Measurements from ENCODE around the gene BCAS1.
A peak's percentile ranks its signal among the peaks of the same experiment; 100 is the strongest.
"Not testable (repeated sequence)": the region's sequence is repeated elsewhere in the genome, so short reads cannot be mapped to it uniquely, and the experiment has no call there.

BCAS1 gene

DNA sequence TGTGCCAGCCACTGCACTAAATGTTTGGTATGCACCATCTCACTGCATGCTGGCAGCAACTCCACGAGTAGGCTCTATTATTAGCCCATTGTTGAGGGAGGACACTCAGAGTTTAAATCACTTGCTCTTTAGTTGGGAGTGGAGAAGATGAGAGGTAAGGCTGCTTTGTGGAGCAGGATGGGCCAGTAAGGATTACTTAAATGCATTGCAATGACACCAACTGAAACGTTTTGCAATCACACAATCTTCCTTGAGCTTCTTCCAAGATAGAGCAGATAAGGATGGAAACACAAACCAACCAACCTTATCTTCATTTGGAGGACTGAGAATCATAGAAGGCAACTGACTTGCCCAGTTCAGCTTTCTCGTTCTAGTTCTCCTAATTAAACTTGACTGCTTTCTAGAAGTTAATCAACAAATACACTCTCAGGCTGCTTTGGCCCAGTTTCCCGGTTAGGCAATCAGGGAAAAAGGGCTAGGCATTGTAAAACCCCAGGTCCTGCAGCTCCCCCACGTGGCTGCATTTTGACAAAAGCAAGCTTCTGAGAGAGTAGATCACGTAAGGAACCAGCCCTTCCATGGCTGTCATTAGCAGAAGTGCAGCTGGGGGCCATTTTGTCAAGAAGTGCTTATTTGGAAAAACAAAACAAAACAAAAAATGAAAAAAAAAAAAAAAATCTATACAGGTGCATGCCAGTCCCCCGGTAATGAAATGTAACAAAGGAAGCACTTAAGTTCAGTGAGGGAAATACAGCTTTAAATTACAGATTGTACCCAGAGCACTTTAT is 130.6 kb downstream of the BCAS1 start:
- DNase-seq = peak; percentile 90

- no peak for DNase-seq
Measured at GRCh38 chr20:53939190-53939571, 131.2 kb downstream of the BCAS1 start.

DNA sequence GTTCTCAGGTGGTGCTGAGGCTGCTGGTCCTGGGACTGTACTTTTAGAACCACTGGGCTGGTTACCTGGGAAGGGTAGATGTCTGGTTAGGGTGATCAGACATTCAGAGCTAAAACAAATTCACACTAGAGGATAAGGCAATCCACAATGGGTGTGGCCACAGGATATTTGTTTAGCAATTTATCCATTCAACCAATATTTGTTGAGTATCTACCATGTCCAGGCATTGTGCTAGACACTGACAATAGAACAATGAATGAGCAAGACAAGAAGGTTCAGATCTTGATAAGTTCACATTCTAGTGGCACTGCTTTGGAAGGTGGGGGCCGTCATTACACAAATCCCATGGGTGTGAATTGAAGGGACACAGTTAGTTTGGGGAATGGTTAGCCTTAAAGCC is 131.7 kb downstream of the BCAS1 start:
- peak; percentile 49 for DNase-seq

DNA sequence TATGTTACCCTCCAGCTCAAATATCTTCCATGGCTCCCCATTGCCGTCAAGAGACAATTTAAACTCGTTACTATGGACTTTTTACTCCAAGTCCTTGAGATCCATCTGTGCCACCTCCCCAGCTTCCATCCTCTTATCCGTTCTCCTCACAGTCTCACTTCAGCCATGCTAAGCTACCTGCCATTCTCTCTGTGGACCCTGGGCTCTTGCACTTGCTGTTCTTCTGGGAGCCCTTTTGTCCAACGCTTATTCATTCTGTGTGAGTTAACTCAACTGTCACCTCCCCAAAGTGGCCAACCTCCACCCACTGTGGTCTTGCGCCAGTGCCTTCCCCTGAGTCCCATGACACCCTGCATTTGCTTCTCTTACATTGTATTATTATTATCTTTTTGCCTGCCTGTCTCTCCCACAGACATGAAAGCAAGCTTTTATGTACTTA is 132.4 kb downstream of the BCAS1 start:
- DNase-seq = no peak

GRCh38 chr20:53937339-53937741 is 133.1 kb downstream of the BCAS1 start:
- no peak for DNase-seq

DNA sequence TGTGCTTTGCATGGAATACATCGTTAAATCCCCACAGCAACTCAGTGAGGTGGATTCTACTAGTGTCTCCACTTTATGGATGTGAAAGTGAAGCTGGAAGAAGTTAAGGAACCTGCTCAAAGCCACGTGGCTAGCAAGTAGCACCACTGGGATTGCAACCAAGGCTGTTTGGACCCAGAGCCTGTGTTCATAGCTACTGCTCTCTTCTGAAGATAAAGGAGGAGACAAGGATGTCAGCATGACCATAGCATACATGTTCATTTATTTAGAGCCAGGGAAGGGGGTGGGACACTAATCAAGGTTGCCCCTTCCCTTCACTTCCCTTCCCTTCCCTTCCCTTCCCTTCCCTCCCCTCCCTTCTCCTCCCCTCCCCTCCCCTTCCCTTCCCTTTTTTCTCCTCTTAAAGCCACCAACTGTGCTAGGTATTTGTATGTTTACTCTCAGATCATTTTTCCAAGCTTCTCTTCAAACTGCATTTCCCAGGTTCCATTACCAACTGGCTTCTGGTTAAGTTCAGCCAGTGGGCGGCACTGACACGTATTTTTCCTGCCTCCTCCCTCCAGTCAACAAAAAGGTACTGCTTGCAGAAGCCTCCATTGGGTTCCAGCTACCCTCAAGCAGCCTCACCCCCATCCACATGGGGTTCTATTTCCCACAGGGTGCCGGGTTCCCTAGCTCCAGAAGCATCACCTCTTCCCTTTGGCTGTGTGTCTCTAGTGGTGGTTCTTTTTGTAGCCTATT is 134.9 kb downstream of the BCAS1 start:
- no peak for DNase-seq

GRCh38 chr20:53934421-53935343 is 135.7 kb downstream of the BCAS1 start:
- no peak for DNase-seq

DNA sequence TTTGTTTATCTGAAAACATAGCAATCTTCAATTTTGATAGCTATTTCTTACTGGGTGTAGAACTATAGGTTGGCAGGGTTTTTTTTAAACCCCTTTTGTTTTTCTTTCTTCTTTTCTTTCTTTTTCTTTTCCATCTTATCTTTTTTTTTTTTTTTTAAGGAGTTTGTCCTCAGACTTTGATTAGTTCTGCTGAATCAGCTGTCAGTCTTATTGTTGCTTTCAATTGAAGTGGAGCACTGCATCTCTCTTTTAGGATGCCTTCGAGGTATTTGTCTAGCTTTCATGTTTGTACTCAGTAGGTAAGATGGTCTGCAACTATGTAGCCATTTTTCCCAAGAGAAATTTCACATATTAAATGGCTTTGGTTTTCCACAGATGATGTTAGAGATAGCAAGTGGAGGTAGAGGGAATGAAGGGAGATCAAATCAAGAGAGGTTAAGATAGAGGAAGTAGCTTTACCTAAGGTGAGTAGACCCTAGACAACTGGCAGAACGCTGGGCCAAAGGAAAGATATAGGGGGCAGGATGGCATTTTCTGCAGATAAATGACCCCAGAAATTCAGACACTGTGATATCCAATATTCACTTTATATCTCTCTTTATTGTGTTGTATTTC is 137.1 kb downstream of the BCAS1 start:
- DNase-seq = no peak

- not testable (repeated sequence) for DNase-seq
Measured at GRCh38 chr20:53932655-53933192, 137.7 kb downstream of the BCAS1 start.

DNA sequence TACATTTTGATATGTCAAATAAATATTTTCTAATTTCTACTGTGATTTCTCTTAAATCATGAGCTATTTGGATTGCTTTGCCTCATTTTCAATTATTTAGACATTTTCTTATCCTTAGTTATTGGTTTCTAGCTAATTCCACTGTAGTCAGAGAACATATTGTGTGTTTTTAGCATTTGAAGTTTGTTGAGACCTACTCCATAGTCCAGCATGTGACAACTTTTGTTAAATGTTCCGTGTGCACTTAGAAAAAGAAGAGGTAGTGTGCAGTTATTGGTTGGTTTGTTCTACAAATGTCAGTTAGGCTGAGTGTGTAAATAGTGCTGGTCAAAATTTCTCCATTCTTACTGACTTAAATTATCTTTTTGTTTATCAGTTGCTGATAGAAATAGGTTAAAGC is 138.8 kb downstream of the BCAS1 start:
- no peak for DNase-seq

- DNase-seq = no peak
Measured at GRCh38 chr20:53930651-53931504, 139.5 kb downstream of the BCAS1 start.

- no peak for DNase-seq
Measured at GRCh38 chr20:53929974-53930650, 140.3 kb downstream of the BCAS1 start.

- no peak for DNase-seq
Measured at GRCh38 chr20:53929399-53929798, 141.0 kb downstream of the BCAS1 start.

DNA sequence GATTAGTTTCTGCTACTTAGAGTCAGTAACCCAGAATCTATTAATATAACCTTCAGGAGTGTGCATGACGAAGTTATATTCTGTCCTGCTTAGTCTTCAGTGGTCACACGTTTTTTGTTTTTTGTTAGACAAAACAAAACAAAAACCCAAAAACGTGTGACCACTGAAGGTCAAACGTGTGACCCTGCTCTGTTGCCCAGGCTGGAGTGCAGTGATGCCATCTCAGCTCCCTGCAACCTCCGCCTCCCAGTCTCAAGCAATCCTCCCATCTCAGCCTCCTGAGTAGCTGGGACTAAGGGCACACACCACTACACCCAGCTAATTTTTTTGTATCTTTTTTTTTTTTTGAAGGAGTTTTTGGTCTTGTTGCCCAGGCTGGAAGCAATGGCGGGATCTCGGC is 142.4 kb downstream of the BCAS1 start:
- no peak for DNase-seq

DNA sequence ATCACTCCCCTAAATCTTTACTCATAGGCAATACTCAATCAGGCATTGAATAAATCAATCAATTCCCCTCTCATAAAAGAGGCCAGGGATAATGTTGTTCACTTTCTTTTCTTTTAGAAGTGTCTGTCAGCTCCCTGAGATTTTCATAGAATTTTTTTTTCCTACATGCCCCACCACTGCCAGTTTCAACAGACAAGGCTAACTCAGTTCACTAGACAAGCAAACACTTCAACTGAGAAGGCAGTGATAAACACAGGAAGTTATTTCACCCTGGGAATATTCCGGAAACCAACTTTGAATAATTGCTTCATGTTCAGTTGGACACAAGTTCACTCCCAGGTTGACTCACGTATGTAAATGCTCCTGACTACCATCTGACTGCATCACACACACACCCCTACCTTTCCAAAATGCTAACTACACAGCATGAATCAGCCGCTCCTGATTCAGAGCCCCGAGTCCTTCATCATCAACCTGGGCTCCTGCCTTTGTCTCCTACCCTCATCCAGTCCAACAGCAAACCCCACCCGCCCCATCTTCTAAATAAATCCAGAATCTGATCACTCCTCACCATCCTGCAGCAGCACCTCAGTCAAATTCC is 143.9 kb downstream of the BCAS1 start:
- DNase-seq = peak; percentile 84

DNA sequence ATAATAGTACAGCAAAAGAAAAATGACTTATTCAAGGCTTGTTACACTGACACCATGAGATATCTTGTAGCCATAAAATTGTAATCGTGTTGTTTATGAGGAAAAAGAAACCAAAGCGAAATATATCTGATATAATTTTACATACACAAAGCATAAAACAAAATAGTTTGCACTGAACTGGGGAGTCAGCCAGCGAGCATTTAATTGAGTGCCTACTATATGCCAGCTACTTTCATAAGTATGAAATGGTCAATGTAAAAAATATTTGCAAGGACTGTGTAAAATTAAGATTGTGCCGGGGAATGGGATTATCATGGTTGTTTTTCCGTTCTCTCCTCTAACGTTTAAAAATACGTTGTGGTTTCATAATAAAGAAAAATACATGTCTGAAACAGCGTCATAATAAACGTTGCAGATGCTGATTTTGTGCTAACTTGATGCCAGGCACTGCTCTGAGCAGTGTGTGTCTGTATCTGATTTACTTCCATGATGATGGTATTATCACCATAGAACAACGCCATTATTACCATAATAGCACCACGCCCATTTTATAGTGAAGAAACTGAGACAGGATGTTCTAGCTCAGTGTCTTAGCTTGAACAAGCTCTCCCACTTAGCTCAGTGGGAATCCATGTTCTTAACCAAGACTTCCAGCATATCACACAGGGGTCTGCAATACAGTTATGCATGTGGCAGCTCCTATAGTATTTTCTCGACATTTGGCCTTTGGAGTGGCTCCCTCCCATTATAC is 144.6 kb downstream of the BCAS1 start:
- no peak for DNase-seq

DNA sequence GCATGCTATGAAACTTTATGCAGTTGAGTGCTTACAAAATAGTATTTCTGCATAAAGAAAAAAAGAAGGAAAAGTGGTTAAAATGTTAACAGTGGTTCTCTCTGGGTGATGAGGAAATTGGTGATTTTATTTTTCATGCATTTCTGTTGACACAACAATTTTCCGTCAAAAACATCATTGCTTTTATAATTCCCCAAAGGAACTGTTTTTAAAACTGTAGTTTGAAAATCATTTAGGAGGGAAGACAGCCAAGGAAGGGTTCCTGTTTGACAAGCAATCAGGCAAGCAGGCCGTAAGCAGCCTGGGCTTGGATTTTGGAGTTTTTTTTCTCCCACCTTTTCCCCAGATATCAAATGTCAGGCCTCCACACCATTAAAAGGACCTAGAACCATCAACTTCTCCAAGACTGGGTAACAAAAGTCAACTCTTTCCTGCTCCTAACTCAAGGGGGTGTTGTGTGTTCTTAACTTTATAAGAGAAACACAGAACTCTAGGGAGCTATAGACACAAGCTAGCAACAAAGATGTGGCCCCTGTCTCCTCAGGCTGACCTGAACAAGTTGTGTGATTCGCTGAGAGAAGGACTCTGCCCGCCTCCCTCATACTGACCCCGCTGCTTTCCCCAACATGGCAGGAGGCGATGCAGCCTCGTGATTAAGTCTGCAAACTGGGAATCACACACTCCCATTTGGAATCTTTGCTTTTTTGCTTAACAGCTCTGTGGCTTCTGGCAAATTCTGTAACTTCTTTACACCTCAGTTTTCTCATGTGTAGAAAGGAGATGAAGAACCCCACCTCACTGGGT is 146.6 kb downstream of the BCAS1 start:
- no peak for DNase-seq

GRCh38 chr20:53922901-53923314 is 147.5 kb downstream of the BCAS1 start:
- no peak for DNase-seq

DNA sequence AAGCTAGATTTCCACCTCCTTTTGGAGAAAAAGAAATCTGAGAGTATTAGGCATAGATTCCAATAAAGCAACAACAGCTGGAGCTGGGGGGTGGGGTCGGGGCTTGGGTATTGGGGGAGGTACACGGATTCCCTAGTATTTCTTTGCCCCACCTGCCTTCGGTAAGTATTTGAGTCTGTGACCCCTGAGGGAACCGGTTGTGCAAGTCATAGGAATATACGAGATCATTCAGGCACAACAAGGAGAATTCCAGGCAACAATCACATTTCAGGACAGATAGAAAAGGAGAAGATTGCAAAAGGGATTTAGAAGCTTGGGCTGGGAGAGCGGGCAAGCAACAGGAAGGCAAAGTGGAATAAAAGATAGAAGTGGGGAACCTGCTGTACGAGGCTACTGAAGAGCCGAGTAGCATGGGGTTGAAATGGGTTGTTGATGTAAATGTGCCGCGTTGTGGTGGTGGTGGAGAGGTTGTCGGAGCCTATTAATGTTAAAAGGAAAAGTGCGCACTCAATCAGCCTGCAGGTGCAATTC is 148.9 kb downstream of the BCAS1 start:
- no peak for DNase-seq
